NCI-H1930 (cell line): ENCODE measurements around the gene ARRB1.

Experiments
- DNase-seq, 2 experiments: peaks; one replicate each; lab custom pipeline; 2025; lab: John Stamatoyannopoulos, UW

Gene ARRB1

GRCh38 chr11:75229466-75229865 lies 122.0 kb downstream of the ARRB1 start:
- DNase-seq: no peak

DNA sequence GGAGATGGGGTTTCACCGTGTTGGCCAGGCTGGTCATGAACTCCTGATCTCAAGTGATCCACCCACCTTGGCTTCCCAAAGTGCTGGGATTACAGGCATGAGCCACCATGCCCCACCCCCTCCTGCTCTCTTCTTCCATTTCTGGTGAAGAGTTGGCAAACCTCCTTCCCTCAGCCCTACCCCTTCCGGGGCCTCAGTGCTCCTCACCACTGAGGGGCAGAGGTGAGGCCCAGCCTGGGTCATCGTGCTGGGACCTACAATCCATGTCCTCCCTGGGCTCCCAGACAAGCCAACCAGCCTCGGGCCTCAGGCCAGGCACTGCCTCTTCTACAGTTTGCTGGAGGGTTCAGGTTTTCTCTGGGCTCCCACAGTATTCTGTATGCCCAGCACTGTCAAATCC lies 125.7 kb downstream of the ARRB1 start:
- DNase-seq: no peak

DNA sequence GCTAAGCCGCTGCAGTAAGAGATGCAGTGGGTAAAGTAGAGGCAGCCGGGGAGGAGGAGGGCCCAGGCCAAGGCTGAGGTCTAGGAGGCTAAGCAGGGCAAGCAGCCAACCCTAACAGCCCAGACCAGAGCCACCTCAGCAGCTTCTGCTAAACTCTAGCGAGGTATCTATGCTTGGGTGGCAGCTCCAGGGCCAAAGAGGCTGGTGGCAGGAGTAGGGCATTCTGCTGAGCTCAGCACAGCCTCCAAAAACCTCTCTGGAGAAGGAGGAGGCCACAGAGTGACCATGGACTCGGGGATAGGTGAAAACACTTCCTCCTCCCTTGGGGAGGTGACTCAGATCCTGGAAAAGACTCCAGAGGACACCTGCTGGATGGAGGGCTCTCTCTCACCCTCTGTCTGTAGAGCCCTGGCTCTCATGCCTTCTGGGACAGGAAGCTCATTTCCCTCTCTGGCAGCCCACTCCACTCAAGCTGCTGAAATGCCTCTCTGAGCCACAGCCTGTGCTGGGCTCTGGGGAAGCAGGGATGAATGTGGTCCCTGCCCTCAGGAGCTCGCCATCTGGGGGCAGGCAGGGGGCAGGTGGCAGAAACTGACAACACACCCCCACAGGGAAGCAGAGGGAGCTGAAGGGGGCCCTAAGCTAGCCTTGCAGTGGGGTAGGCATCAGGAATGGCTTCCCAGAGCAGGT lies 127.4 kb downstream of the ARRB1 start:
- DNase-seq: no peak

DNA sequence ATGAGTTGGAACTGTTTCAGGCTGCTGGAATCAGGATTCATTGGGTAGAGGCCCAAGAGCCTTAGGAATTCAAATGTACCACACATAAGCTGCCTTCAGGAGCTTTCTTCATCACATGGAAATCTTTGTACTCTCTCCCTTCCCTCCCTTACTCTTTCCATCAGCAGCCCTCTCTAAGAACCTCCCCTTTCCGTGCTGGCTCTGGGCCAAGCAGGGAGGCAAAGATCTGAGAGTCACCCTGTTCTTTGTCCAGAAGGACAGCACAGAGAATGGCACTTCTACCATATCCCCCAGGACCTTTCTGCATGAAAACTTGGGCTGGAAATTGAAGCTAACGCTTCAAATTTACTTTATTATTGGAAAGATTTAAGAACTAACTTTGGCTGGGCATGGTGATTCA lies 131.6 kb downstream of the ARRB1 start:
- DNase-seq: no peak

DNA sequence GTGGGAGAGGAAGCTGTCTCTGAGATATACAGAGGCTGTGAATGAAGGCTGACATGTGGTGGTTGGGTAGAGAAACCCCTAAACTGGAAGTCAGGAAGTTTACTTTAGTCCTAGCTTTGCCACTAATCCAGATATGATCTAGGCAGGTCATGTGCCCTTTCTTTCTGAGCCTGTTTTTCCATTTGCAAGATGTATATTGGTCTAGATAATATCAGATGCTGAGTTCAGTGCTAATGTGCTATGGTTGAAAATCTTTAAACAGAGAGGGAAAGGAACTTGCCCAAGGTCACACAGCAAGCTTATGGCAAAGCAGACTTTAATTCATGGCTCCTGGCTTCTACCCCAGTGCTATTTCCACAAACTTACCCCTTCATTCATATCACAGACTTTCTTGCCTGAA lies 136.6 kb downstream of the ARRB1 start:
- no peak for DNase-seq

DNA sequence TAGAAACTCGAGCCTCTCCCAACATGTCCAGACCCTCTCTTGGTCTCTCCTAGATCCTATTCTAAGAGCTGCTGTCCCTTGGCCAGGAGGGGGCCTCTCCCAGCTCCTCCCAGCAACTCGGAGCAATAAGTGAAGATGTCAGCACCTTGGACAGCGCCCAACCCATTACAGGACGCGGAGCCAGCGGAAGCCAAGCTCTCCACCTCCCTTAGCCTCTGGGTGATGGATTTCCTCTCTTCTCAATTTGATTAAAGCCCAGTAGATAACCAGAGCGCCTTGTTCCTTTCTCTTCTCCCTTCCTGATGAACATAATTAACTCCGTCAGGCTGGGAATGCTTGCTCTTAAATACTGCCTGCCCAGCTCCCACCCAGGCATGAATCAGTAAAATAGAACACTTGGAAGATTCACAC lies 137.0 kb downstream of the ARRB1 start:
- no peak for DNase-seq
